H9 (cell line): ENCODE measurements around the gene MXD3. TPM values are rescaled to one million over a fixed set of nuclear protein-coding genes. Genes with fewer than 3 reads are reported as not detected.

Experiments used
- DNase-seq: peaks from one replicate; pipeline ENCODE4 v3.0.0-alpha.2; 2017
- H2AFZ ChIP-seq: one replicate; pipeline ENCODE4 v1.6.1; 2013; ENCODE audit warnings: mild to moderate bottlenecking, low read length, control low read depth, moderate library complexity
- H2AK5ac ChIP-seq: 2 replicates; pipeline ENCODE4 v1.6.1; 2013; ENCODE audit warnings: low read length, control low read depth, mixed read lengths; ENCODE audit not compliant: insufficient read length
- H2BK120ac ChIP-seq: one replicate; pipeline ENCODE4 v1.6.1; 2013; ENCODE audit warnings: low read depth, mild to moderate bottlenecking, low read length, control low read depth, inconsistent platforms; ENCODE audit not compliant: poor library complexity, severe bottlenecking
- H2BK12ac ChIP-seq: 2 replicates; pipeline ENCODE4 v1.6.1; 2013; ENCODE audit warnings: low read length, control low read depth, mixed read lengths, low read depth; ENCODE audit not compliant: insufficient read length
- H2BK15ac ChIP-seq: 2 replicates; pipeline ENCODE4 v1.6.1; 2013; ENCODE audit warnings: low read depth, low read length, control low read depth
- H2BK20ac ChIP-seq: one replicate; pipeline ENCODE4 v1.6.1; 2013; ENCODE audit warnings: low read depth, mild to moderate bottlenecking, low read length, control low read depth, inconsistent platforms; ENCODE audit not compliant: poor library complexity, severe bottlenecking
- H2BK5ac ChIP-seq: 2 replicates; pipeline ENCODE4 v1.6.1; 2013; ENCODE audit warnings: low read length, control low read depth, mixed read lengths; ENCODE audit not compliant: insufficient read length
- H3K14ac ChIP-seq: 2 replicates; pipeline ENCODE4 v1.6.1; 2013; ENCODE audit warnings: low read length, control low read depth; ENCODE audit not compliant: insufficient read depth
- H3K18ac ChIP-seq: 2 replicates; pipeline ENCODE4 v1.6.1; 2013; ENCODE audit warnings: low read depth, mild to moderate bottlenecking, mixed read lengths, low read length, control low read depth; ENCODE audit not compliant: insufficient read length
- H3K23ac ChIP-seq: 2 replicates; pipeline ENCODE4 v1.6.1; 2013; ENCODE audit warnings: low read length, control low read depth, mixed read lengths, low read depth; ENCODE audit not compliant: insufficient read length
- H3K23me2 ChIP-seq: 2 replicates; pipeline ENCODE4 v1.6.1; 2013; ENCODE audit warnings: low read depth, mild to moderate bottlenecking, mixed read lengths, low read length, control low read depth; ENCODE audit not compliant: insufficient read length, poor library complexity, severe bottlenecking
- H3K27ac ChIP-seq: 2 replicates; pipeline ENCODE4 v1.5.1; 2013; ENCODE audit warnings: low read length, control low read depth, mixed read lengths, low read depth; ENCODE audit not compliant: insufficient read length
- H3K27me3 ChIP-seq: 2 replicates; pipeline ENCODE4 v1.6.1; 2013; ENCODE audit warnings: low read length, control low read depth, inconsistent platforms; ENCODE audit not compliant: insufficient read depth
- H3K4ac ChIP-seq: 2 replicates; pipeline ENCODE4 v1.6.1; 2013; ENCODE audit warnings: low read depth, mild to moderate bottlenecking, control low read depth, inconsistent platforms, low read length, moderate library complexity
- H3K4me1 ChIP-seq: 2 replicates; pipeline ENCODE4 v1.6.1; 2013; ENCODE audit warnings: low read length, control low read depth, inconsistent platforms; ENCODE audit not compliant: insufficient read depth
- H3K4me2 ChIP-seq: 2 replicates; pipeline ENCODE4 v1.6.1; 2013; ENCODE audit warnings: low read length, control low read depth, mixed read lengths; ENCODE audit not compliant: insufficient read length, insufficient read depth
- H3K56ac ChIP-seq: 2 replicates; pipeline ENCODE4 v1.6.1; 2013; ENCODE audit warnings: low read depth, mild to moderate bottlenecking, mixed read lengths, low read length, control low read depth; ENCODE audit not compliant: insufficient read length
- H3K79me1 ChIP-seq: 2 replicates; pipeline ENCODE4 v1.6.1; 2013; ENCODE audit warnings: low read depth, mild to moderate bottlenecking, moderate library complexity, low read length, control low read depth, inconsistent platforms; ENCODE audit not compliant: insufficient read depth, poor library complexity, severe bottlenecking
- H3K79me2 ChIP-seq: 2 replicates; pipeline ENCODE4 v1.6.1; 2013; ENCODE audit warnings: low read length, control low read depth, inconsistent platforms; ENCODE audit not compliant: insufficient read depth
- H3K9ac ChIP-seq: 2 replicates; pipeline ENCODE4 v1.6.1; 2013; ENCODE audit warnings: low read length, control low read depth, mixed read lengths; ENCODE audit not compliant: insufficient read length; ENCODE audit errors: extremely low read depth
- H3K9me3 ChIP-seq: one replicate; pipeline ENCODE4 v1.6.1; 2013; ENCODE audit warnings: low read depth, low read length, inconsistent platforms; ENCODE audit not compliant: control insufficient read depth
- H3T11ph ChIP-seq: one replicate; pipeline ENCODE4 v1.6.1; 2013; ENCODE audit warnings: mild to moderate bottlenecking, low read length, control low read depth, inconsistent platforms
- H4K20me1 ChIP-seq: one replicate; pipeline ENCODE4 v1.6.1; 2013; ENCODE audit not compliant: control insufficient read depth, insufficient read length, insufficient read depth
- H4K5ac ChIP-seq: 2 replicates; pipeline ENCODE4 v1.6.1; 2013; ENCODE audit warnings: low read depth, mild to moderate bottlenecking, mixed read lengths, low read length, control low read depth; ENCODE audit not compliant: insufficient read length
- H4K8ac ChIP-seq: replicated peaks from 2 replicates; pipeline ENCODE4 v1.6.1; 2013; ENCODE audit warnings: low read length, control low read depth, mixed read lengths, low read depth; ENCODE audit not compliant: insufficient read length
- H4K91ac ChIP-seq: 2 replicates; pipeline ENCODE4 v1.6.1; 2013; ENCODE audit warnings: low read depth, mild to moderate bottlenecking, moderate library complexity, mixed read lengths, low read length, control low read depth; ENCODE audit not compliant: insufficient read length
- H3K27ac Mint-ChIP-seq, 3 experiments: 2 replicates in 2 of 3; 3 replicates in 1 of 3; pipeline ENCODE4 v1.8.0; 2020 to 2021; ENCODE audit warnings: mixed read lengths in 3 of 3, mild to moderate bottlenecking in 1 of 3, moderate library complexity in 1 of 3
- H3K27me3 Mint-ChIP-seq: 2 replicates; pipeline ENCODE4 v1.8.0; 2021; ENCODE audit warnings: low read depth, mild to moderate bottlenecking, moderate library complexity, mixed read lengths
- H3K36me3 Mint-ChIP-seq, 3 experiments: 2 replicates in 2 of 3; 3 replicates in 1 of 3; pipeline ENCODE4 v1.8.0; 2020 to 2021; ENCODE audit warnings: low read depth in 3 of 3, mixed read lengths in 3 of 3; ENCODE audit not compliant: insufficient read depth in 1 of 3
- H3K4me1 Mint-ChIP-seq, 2 experiments: 2 replicates each; pipeline ENCODE4 v1.8.0; 2020; ENCODE audit warnings: mixed read lengths in 2 of 2
- H3K4me3 Mint-ChIP-seq, 2 experiments: 2 replicates in 1 of 2; 3 replicates in 1 of 2; pipeline ENCODE4 v1.8.0; 2020 to 2021; ENCODE audit warnings: mild to moderate bottlenecking in 2 of 2, mixed read lengths in 2 of 2, moderate library complexity in 1 of 2
- H3K9me3 Mint-ChIP-seq, 2 experiments: 2 replicates in 1 of 2; 3 replicates in 1 of 2; pipeline ENCODE4 v1.8.0; 2020; ENCODE audit warnings: mild to moderate bottlenecking in 2 of 2, mixed read lengths in 2 of 2, moderate library complexity in 1 of 2
- CTCF ChIP-seq: fragments of 200-600 bp; sonication (generic); conservative IDR thresholded peaks from 3 replicates; pipeline ENCODE4 v1.8.0; 2021; ENCODE audit warnings: antibody characterized with exemption, mild to moderate bottlenecking
- WGBS: extraction: QIAGEN DNeasy Blood & Tissue Kit; methylation state at CpG from one replicate; pipeline ENCODE4 v1.1.7; 2013; ENCODE audit warnings: missing lambda C conversion rate, low lambda C conversion rate, mixed read lengths; ENCODE audit not compliant: insufficient read length; ENCODE audit errors: extremely low coverage; 5-methylcytosine and 5-hydroxymethylcytosine counted together
- total RNA-seq: library from RNA; stranded (reverse); gene quantifications from 2 replicates; pipeline ENCODE4 v1.2.1, GENCODE V29; 2021

MXD3 gene
- total RNA-seq, 1 experiment from 2014 or later = 9.8 TPM

GRCh38 chr5:177334781-177335700, 23.3 kb upstream of the MXD3 start:
- Histone ChIP-seq H4K8ac (no peak overlapping the region), H2BK120ac (no peak overlapping the region), H3T11ph (no peak overlapping the region), H3K9me3 (no peaks in the 10 kb centered on the region), H3K4me2 (no peak overlapping the region), H2BK12ac (no peak overlapping the region), H4K5ac (no peak overlapping the region), H3K56ac (no peak overlapping the region), H3K27me3 (no peaks in the 10 kb centered on the region), H2AK5ac (no peak overlapping the region), H3K23ac (no peak overlapping the region), H2BK5ac (no peak overlapping the region), H3K4me1 (peaks cover 6% of the 10 kb centered on the region; the same call in 1 of the 2 replicates), H3K18ac (no peak overlapping the region), H2BK20ac (no peak overlapping the region), H3K23me2 (no peaks in the 10 kb centered on the region), H3K9ac (no peak overlapping the region), H3K27ac (no peak overlapping the region), H3K14ac (no peak overlapping the region), H2AFZ (no peak overlapping the region), H3K79me2 (no peaks in the 10 kb centered on the region; the same call in 1 of the 2 replicates), H4K91ac (no peak overlapping the region), H3K79me1 (no peaks in the 10 kb centered on the region), H4K20me1 (no peaks in the 10 kb centered on the region), H3K4ac (no peak overlapping the region), H2BK15ac (no peak overlapping the region)
- H3K9me3 Mint-ChIP-seq = no peaks in the 10 kb centered on the region
- peaks cover 9 to 23% of the 10 kb centered on the region in 2 experiments for H3K4me1 Mint-ChIP-seq
- no peak overlapping the region; a peak in 1 of 7 replicates for H3K27ac Mint-ChIP-seq
- no peak for DNase-seq
- no CpG with 5 or more reads among the region's 21 CpGs for WGBS
- no peaks in the 10 kb centered on the region; the same call in 1 of the 2 replicates for H3K27me3 Mint-ChIP-seq
- H3K36me3 Mint-ChIP-seq = peaks cover 20 to 76% (median 68%) of the 10 kb centered on the region in 3 experiments; a peak in 6 of 7 replicates
- TF ChIP-seq CTCF = no peak
- no peak overlapping the region for H3K4me3 Mint-ChIP-seq
